ENCODE results near the gene SERPINE2. TPM values are rescaled to one million over a fixed set of nuclear protein-coding genes. Genes with fewer than 3 reads are reported as not detected.

The SERPINE2 gene, protein sequence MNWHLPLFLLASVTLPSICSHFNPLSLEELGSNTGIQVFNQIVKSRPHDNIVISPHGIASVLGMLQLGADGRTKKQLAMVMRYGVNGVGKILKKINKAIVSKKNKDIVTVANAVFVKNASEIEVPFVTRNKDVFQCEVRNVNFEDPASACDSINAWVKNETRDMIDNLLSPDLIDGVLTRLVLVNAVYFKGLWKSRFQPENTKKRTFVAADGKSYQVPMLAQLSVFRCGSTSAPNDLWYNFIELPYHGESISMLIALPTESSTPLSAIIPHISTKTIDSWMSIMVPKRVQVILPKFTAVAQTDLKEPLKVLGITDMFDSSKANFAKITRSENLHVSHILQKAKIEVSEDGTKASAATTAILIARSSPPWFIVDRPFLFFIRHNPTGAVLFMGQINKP
- total RNA-seq, result 14.0 and 14.4 TPM in 2 replicates

DNA sequence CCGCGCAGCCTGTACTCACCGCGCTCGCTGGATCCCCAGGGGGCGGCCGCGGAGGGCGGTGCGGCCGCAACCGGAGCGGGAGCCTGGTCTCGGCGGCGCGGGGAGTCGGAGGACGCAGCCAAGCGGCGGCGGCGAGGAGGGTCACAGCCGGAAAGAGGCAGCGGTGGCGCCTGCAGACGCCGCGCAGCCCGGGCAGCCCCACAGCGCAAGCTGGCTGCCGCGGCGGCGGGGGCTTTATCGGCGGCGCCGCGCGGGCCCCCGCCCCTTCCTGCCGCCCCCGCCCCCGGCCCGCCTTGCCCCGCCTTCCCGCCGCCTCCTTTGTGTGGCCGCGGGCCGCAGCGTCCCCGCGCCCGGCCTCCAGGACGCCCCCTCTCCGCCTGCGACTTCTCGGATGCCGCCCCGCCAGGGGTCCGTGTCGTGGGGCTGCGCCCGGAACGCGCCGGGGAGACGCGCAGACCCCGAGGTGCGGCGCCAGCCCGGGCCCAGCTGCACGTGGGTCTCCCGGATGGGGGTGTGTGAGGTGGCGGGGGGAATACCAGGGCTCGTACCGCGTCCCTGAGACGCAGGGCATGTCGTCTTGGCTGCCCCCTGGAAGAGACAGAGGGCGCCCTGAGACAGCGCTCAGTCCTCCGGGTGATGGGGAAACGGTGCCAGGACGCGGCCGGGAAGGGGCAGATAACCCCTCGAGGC lies at the start of gene SERPINE2:
TSS of gene SERPINE2 (minus strand) at position 207 of the 690 bp plus-strand sequence. CDS start 37,386 bp downstream, outside the sequence.

DNA sequence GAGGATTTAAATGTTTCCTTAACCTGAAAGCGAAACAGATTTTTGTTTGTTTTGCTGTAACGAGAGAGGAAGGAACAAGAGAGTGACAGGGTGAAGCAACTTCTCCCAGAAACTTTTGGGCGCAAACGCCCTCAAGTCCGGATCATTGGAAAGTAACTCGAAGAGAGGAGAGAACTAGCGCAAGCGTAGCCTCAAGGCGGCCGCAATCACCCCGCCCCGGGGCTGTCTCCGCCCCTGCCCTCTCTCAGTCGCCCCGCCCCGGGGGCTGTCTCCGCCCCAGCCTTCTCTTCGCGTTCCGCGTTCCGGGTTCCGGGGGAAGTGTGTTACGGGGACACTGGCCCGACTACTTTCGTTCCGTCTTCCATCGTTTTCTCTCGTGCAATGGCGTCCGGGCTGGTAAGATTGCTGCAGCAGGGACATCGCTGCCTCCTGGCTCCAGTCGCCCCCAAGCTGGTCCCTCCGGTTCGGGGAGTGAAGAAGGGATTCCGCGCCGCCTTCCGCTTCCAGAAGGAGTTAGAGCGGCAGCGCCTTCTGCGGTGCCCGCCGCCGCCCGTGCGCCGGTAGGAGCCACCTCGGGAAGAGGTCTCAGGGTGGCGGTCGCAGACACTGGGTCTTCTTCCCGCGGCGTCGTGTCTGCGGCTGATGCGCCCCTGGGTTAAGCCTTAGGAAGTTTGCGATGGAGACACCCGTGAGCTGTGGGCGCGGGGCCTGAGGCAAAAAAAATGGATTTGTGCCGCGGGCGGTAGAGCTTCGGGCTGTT lies 81.8 kb downstream of the SERPINE2 start, which contains the start of gene MRPL44:
TSS of gene MRPL44 (plus strand) at position 372 of the 760 bp plus-strand sequence. CDS start at position 382, 10 bp downstream.

DNA sequence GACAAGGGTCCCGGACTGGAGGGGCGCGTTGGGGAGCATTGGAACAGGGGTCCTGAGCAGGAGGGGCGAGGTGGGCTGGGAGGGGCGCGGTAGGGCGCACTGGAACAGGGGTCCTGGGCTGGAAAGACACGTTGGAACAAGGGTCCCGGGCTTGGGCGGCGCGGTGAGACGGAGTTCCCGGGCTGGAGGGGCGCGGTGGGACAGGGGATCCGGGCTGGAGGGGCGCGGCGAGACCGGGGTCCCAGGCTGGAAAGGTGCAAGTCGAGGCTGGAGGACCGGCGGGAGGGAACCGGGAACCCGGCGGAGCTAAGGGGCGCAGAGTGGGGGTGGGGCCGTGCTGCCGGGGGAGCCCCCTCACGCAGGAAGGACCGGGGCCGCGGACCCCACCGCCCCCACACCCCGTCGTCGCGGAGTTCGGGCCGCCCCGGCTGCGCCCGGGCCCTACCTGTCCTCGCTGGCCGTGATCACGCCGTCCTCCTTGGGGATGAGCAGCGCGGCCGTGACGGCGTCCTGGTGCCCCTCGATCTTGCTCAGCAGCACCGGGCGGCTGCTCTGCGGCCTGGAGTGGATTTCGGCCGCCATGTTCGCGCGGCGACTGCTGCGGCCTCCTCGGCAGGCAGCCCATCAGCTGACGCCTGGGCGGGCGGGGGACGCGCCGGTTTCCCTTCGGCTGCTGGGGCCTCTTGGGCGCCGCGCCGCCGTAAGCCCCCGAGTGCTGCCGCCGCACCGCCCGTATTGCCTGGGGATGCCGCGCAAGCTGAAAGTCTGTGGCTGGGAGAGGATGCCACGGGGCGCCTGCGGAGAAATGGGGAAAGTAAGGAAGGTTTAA lies 94.2 kb downstream of the SERPINE2 start, which contains the start of gene WDFY1:
TSS of gene WDFY1 (minus strand) at position 633 of the 829 bp plus-strand sequence. CDS start at position 582, 51 bp downstream.

Other genes with a start within 250 kb of the SERPINE2 start
- gene AP1S3, start 201.7 kb downstream of the SERPINE2 start, total RNA-seq, result 1.2 and 2.2 TPM in 2 replicates
- gene WDFY1, start 94.0 kb downstream of the SERPINE2 start, total RNA-seq, result 28.5 and 29.6 TPM in 2 replicates
- gene MRPL44, start 81.8 kb downstream of the SERPINE2 start, total RNA-seq, result 35.2 and 38.7 TPM in 2 replicates